MM.1S (cell line): ENCODE data around the gene ASPRV1.

Experiments
- EZH2 ChIP-seq: fragments of 300-600 bp; sonication (generic); optimal IDR thresholded peaks from 2 replicates; pipeline ENCODE3; 2017; ENCODE audit warnings: low read depth, mild to moderate bottlenecking, antibody characterized with exemption, low read length, mixed read lengths
- TF ChIP-seq, protein P1 (sequence below): fragments of 300-600 bp; sonication (generic); IDR thresholded peaks from 2 replicates; pipeline ENCODE4 v1.5.1; 2016; ENCODE audit warnings: antibody characterized with exemption, low read length, mixed read lengths

GRCh38 chr2:69937968-69938367 is 23.5 kb downstream of the ASPRV1 start:
- TF ChIP-seq, protein P1, sequence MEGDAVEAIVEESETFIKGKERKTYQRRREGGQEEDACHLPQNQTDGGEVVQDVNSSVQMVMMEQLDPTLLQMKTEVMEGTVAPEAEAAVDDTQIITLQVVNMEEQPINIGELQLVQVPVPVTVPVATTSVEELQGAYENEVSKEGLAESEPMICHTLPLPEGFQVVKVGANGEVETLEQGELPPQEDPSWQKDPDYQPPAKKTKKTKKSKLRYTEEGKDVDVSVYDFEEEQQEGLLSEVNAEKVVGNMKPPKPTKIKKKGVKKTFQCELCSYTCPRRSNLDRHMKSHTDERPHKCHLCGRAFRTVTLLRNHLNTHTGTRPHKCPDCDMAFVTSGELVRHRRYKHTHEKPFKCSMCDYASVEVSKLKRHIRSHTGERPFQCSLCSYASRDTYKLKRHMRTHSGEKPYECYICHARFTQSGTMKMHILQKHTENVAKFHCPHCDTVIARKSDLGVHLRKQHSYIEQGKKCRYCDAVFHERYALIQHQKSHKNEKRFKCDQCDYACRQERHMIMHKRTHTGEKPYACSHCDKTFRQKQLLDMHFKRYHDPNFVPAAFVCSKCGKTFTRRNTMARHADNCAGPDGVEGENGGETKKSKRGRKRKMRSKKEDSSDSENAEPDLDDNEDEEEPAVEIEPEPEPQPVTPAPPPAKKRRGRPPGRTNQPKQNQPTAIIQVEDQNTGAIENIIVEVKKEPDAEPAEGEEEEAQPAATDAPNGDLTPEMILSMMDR, result no peak
- TF ChIP-seq EZH2, result no peak
